HG03175 (cell line): ENCODE results near the gene COX7A2L.

ENCODE experiments used
- ATAC-seq: cut with Tn5 transposase; IDR thresholded peaks from one replicate; pipeline ENCODE4 v1.9.1; 2021; ENCODE audit warnings: mild to moderate bottlenecking, moderate library complexity; ENCODE audit not compliant: unreplicated experiment

COX7A2L gene

DNA sequence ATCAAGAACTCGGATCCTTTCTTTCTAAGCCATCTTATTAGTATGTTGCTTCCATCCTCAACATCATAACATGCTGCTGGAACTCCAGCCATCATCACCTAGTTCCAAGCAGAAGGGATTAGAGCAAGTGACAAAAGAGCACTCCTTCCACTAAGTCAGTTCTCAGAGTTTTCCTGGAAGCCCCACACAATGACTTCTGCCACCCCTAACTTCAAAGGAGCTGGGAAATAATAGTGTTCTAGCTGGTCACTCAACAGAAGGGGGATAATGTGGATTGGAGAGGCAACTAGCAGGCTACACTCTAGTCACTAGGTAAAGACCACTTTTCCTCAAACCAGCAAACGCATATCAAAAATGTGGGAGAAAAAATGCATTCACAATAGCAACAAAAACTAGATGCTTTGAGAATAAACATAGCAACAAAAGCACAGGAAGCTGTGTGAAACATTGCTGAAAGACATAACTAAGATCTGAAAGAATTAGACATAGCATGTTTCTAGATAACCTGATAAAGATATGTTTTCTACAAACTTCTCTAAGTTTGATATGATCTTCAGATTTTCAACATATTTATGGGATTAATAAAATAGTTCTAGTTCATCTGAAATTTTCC lies 39.5 kb downstream of the COX7A2L start:
- ATAC-seq: no peak

DNA sequence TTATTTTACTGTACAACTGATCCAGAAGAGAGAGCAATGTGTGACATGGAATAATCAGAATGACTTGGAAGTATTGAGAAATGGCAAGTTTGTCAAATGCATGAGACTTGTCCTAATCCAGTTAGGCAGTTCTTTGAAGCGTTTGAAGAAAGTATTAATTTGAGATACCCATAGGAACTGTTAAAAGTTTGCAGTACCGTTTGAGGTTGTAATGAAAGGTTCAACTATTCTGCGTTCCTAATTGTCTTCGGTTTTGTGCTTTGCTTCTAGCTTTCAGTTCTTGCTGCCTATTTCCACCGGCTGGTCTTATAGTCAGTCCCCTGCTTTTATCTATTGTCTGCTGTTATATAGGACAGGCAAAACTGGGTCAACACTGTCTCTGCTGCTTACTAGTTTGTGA lies 41.8 kb downstream of the COX7A2L start:
- no peak for ATAC-seq

- ATAC-seq: no peak
Measured at GRCh38 chr2:42317945-42318344, 43.1 kb downstream of the COX7A2L start.

DNA sequence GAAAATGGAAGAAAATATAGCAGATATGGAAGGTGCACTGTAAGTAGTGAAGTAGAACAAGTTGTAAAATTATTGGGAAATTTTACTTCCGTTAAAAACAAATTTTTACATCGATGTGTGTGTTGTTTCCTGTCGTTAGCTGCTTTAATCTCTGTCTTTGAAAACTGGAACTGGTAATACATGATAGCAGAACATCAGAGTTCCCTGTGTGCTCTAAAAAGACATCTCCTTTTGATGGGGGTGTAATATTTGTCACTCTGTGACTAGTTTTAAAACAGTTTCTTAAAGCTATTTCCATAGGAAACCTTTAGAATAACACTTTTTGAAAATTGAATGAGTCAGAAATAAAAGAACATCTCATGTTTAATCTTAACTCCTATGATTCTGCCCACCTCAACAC lies 43.5 kb downstream of the COX7A2L start:
- ATAC-seq: no peak

- ATAC-seq: no peak
Measured at GRCh38 chr2:42316910-42317309, 44.1 kb downstream of the COX7A2L start.

DNA sequence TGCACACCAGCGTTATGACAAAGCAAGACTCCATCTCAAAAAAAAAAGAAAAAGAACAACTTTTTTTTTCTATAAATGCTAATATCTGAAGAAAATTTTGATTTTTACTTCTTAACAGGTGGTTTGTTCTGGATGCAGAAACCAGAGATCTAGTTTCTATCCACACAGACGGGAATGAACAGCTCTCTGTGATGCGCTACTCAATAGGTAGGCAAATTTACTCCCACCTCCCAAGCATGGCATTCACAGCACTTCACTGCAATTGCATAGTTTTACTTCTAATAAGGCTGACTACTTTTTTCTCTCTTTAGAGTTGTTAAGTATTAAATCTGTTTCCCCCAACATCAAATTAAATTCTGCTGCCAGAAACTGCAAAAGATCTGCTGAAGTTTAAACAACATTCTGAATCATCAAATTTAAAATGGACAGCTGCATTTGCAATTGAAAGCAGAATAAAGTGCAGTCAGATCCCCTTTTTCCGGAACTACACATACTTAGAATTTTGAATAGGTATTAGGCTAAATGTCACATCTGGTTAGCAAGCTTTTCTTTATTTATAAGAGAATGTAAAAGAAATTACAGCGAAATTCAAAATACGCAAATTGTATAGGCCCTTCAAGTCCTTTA lies 45.1 kb downstream of the COX7A2L start:
- ATAC-seq: no peak

DNA sequence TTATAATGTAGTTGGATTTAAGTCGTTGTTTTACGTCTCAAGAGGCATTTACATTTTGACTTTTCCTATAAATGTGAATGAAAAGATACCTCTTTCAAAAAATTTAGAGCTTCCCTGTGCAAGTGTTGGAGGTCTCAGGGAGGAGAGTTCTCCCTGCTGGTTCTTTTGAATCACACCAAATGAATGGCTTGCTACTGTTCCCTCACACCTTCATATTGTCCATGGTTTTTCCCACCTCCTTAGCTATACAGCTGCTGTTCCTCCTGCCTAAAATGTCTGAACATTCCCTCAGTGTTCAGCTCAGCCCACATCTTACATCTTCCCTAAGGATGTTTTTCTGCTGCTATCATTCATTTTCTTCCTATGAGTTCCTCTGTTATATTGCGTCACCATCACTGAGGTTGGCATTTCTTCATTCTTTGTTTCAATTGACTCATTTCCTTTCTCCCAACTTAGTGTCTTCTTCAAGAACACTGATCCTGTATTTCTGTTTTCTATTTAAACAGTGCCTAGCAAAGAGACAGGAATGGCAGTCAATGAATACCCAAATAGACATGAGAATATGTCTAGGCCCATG lies 46.0 kb downstream of the COX7A2L start:
- ATAC-seq: no peak

DNA sequence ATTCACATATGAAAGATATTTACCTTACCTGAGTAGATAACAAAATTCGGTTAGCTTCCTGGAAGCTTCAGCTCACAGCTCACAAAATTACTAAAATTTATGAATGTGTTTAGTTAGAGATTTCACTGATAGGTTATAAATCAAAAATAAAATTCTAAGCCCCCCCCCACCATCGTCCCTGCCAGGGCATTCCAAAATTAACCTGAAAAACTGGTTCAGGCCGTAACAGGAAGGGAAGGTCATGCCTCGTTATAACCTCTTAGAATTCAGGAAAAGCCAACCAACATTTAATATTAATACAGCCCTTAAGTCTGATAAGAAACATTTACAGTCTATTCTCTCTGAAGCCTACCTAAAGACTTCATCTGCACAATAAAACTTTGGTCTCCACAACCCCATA lies 48.9 kb downstream of the COX7A2L start:
- ATAC-seq: no peak

DNA sequence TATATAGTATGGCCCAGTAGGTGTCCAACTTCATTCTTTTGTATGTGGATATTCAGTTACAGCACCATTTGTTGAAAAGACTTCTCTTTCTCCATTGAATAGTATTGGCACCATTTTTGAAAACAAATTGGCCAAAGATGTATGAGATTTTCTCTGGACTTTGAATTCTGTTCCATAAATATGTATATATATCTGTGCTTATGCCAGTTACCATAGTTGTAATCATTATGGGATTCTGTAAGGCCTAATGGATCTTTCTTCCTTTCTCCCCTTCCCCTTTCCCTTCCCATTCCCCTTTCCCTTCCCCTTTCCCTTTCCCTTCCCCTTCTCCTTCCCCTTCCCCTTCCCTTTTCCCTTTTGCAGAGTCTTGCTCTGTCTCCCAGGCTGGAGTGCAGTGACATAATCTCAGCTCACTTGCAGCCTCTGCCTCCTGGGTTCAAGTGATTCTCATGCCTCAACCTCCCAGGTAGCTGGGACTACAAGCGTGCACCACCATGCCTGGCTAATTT lies 51.0 kb downstream of the COX7A2L start:
- ATAC-seq: no peak

GRCh38 chr2:42309366-42309765 lies 51.7 kb downstream of the COX7A2L start:
- no peak for ATAC-seq

DNA sequence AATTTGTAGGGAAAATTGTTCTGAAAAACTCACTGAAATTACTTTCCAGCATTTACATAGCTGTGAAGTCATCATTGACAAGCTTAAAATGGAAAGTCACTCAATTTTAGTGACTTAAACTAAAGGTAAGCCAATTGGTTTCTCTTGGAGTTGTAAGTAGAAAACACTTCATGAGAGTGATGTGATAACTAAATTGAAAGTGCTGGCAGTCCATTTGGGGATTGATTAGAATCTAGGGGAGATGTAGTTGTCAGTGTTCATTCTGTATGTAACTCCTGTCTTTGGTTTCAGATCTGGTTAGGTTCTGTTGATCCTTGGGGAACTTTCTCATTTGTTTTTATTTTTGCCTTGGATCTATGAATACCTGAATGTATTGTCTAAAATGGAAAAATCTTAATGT lies 53.8 kb downstream of the COX7A2L start:
- no peak for ATAC-seq

DNA sequence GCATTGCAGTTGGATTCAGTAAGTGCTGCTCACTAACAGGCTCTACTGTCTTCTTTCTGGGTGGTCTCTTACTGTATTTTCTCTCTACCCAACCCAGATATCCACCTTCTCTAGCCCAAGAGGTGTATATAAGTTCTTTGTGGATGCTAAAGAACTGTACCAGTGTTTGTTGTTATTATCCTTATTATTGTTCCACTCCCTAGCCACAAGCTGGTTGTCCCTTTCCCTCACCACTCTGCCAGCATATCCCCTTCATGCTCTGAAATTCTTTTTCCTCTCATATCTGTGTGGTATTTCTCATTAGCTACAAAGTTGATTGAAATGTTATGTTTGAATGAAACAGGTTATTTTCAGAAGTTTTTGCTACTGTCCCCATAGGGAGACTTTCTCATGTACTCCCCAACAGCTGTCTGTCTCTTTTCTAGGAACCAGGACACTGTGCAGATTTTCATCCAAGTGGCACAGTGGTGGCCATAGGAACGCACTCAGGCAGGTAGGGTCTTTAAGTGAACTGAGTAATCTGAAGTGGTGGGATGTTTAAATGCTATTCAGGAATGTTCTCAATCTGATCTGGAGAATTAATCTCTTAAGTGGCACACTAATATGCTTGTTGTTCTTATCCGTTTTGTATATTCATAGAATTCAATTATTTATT lies 56.8 kb downstream of the COX7A2L start:
- ATAC-seq: no peak

- no peak for ATAC-seq
Measured at GRCh38 chr2:42303252-42303651, 57.8 kb downstream of the COX7A2L start.

- no peak for ATAC-seq
Measured at GRCh38 chr2:42300527-42300926, 60.5 kb downstream of the COX7A2L start.
